HCT116 (cell line): ENCODE results near the gene LGR6.

Experiments used
- CTCF ChIP-seq, 3 experiments: fragments of 200-600 bp in 1 of 3; sonication (generic) in 1 of 3; IDR thresholded peaks in 2 of 3; conservative IDR thresholded peaks in 1 of 3; 2 replicates each; pipeline ENCODE4 v1.5.1; 2012 to 2017; ENCODE audit warnings: low read depth in 2 of 3, low read length in 2 of 3, antibody characterized with exemption in 1 of 3, borderline replicate concordance in 1 of 3, control low read depth in 1 of 3, mild to moderate bottlenecking in 1 of 3, mixed read lengths in 1 of 3, mixed run types in 1 of 3, moderate library complexity in 1 of 3; ENCODE audit not compliant: insufficient read depth in 1 of 3
- EZH2 ChIP-seq: fragments of 200-600 bp; sonication (generic); IDR thresholded peaks from 2 replicates; pipeline ENCODE4 v1.6.1; 2017; ENCODE audit warnings: antibody characterized with exemption, mixed run types
- EZH2phosphoT487 ChIP-seq: fragments of 200-600 bp; IDR thresholded peaks from 2 replicates; pipeline ENCODE4 v1.6.1; 2018; ENCODE audit warnings: antibody characterized with exemption, borderline replicate concordance
- JUND ChIP-seq: IDR thresholded peaks from 2 replicates; pipeline ENCODE4 v1.6.1; 2012
- POLR2A ChIP-seq: IDR thresholded peaks from 2 replicates; pipeline ENCODE4 v1.7.0; 2011; ENCODE audit warnings: borderline replicate concordance; ENCODE audit not compliant: insufficient read depth, insufficient read length; ENCODE audit errors: extremely low read depth
- POLR2AphosphoS5 ChIP-seq: IDR thresholded peaks from 2 replicates; pipeline ENCODE4 v1.6.1; 2011; ENCODE audit warnings: mild to moderate bottlenecking, low read depth, low read length, moderate library complexity
- SIN3A ChIP-seq: IDR thresholded peaks from 2 replicates; pipeline ENCODE4 v1.6.1; 2012; ENCODE audit warnings: low read depth
- ZBTB33 ChIP-seq: IDR thresholded peaks from 2 replicates; pipeline ENCODE4 v1.6.1; 2011; ENCODE audit warnings: mild to moderate bottlenecking, low read length, moderate library complexity; ENCODE audit not compliant: insufficient replicate concordance; ENCODE audit errors: extremely low read depth
- ZNF274 ChIP-seq: fragments of 200-500 bp; sonication (Bioruptor generic); IDR thresholded peaks from 2 replicates; pipeline ENCODE4 v1.6.1; 2014; ENCODE audit warnings: mild to moderate bottlenecking, low read depth, low read length, inconsistent platforms

DNA sequence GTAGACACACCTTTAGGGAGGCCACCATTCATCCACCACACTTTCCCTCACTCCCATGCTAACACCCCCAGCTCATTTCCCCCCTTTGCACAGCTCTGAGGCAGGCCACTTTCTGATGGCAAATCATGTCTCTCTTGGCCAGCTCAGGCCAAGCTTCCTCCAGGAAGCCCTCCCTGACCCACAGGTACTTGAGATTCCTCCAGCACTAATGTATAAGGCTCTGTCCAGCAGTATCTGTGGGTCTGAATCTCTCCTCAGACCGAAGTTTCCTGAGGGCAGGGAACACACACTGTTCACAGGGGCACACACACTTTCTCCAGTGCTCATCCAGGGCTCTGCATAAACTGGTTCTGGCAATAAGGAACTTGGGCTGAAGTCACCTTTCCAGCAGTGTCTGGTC is 19.2 kb downstream of the LGR6 start:
- TF ChIP-seq CTCF (IDR thresholded peaks at IDR 0.05 in 2 of 3, conservative IDR thresholded peaks at IDR 0.05 in 1 of 3; ENCODE audit: borderline replicate concordance in 1 of 3, insufficient read depth in 1 of 3, low read depth in 2 of 3, low read length in 2 of 3): no peak
- no peak for TF ChIP-seq POLR2A
- TF ChIP-seq EZH2phosphoT487: no peak
- TF ChIP-seq SIN3A: no peak
- no peak for TF ChIP-seq POLR2AphosphoS5
- TF ChIP-seq ZBTB33: no peak
- TF ChIP-seq JUND: no peak
- TF ChIP-seq EZH2: no peak
- no peak for TF ChIP-seq ZNF274
